WTC11 (cell line): ENCODE results near the gene DHRSX.

Experiments used
- FOXK1 ChIP-seq: sonication (generic); formaldehyde crosslinking; IDR thresholded peaks from 2 replicates; pipeline ENCODE4 v1.8.0; 2022; ENCODE audit warnings: mild to moderate bottlenecking, moderate library complexity, missing genetic modification reagents
- SP1 ChIP-seq: sonication (generic); formaldehyde crosslinking; conservative IDR thresholded peaks from 2 replicates; pipeline ENCODE4 v1.8.1; 2022; ENCODE audit warnings: missing genetic modification reagents
- TF ChIP-seq, protein P1 (sequence below): fragments of 200-600 bp; IDR thresholded peaks from 2 replicates; pipeline ENCODE4 v1.8.0; 2022; ENCODE audit warnings: antibody characterized with exemption

DNA sequence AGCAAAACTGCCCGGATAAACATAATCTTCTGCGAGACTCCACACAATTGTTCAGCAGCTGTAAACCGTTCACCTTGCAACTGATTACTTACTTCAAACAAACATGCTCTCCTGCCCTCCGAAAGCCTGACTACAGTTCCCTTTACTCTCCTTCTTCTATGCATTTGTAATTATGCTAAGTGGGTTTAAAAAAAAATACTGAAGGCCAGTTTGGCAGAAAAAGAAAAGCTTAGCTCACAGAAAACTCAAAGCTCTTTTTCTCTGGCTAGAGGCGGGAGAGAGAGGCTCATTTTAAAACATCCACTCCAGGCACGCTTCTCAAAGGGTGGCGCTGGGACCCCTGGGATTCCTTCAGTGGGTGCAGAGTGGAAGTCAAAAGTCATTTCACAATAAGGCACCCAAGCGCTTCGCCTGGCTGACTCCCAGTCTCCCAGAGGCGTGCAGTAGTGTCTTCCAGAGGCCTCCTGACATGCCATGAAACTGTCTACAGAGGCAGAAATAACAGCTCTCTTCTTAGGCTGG, 1.9 kb downstream of the DHRSX start:
- TF ChIP-seq, protein P1, sequence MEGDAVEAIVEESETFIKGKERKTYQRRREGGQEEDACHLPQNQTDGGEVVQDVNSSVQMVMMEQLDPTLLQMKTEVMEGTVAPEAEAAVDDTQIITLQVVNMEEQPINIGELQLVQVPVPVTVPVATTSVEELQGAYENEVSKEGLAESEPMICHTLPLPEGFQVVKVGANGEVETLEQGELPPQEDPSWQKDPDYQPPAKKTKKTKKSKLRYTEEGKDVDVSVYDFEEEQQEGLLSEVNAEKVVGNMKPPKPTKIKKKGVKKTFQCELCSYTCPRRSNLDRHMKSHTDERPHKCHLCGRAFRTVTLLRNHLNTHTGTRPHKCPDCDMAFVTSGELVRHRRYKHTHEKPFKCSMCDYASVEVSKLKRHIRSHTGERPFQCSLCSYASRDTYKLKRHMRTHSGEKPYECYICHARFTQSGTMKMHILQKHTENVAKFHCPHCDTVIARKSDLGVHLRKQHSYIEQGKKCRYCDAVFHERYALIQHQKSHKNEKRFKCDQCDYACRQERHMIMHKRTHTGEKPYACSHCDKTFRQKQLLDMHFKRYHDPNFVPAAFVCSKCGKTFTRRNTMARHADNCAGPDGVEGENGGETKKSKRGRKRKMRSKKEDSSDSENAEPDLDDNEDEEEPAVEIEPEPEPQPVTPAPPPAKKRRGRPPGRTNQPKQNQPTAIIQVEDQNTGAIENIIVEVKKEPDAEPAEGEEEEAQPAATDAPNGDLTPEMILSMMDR = no peak
- TF ChIP-seq FOXK1 (no peak), SP1 (CRISPR knock-in tag) (no peak)
